ENCODE data around the gene TXK. TPM values are rescaled to one million over a fixed set of nuclear protein-coding genes. Genes with fewer than 3 reads are reported as not detected.

Gene TXK
- total RNA-seq, 2 donors from 2014 or later, result 0.55 to 1.8 TPM

GRCh38 chr4:48139691-48140090, 5.6 kb upstream of the TXK start:
- no peak for ATAC-seq
- intact Hi-C loops (cut with DNase I, micrococcal nuclease), result no loop called here
- DNase-seq, result no peak

- intact Hi-C loops (cut with DNase I, micrococcal nuclease), result no loop called here
- DNase-seq, result no peak
These were observed 4.9 kb upstream of the TXK start for GRCh38 chr4:48138936-48139335.

GRCh38 chr4:48138511-48138910, 4.5 kb upstream of the TXK start:
- intact Hi-C loops (cut with DNase I, micrococcal nuclease), result no loop called here

More at GRCh38 chr4:48138936-48139335, 4.9 kb upstream of the TXK start:
- peak; percentile 70 for ATAC-seq

GRCh38 chr4:48137846-48138245, 3.8 kb upstream of the TXK start:
- DNase-seq (no peak), ATAC-seq (no peak)
- intact Hi-C loops (cut with DNase I, micrococcal nuclease), result no loop called here

More at GRCh38 chr4:48138511-48138910, 4.5 kb upstream of the TXK start:
- DNase-seq, result no peak
- ATAC-seq, result no peak

GRCh38 chr4:48133669-48134068, 381 bp downstream of the TXK start:
- ATAC-seq (no peak), DNase-seq (no peak)
- intact Hi-C loops (cut with DNase I, micrococcal nuclease), result no loop called here

GRCh38 chr4:48131736-48132135, 2.3 kb downstream of the TXK start:
- DNase-seq (no peak), ATAC-seq (no peak)
- intact Hi-C loops (cut with DNase I, micrococcal nuclease), result no loop called here

- ATAC-seq, result no peak
- DNase-seq, result no peak
- intact Hi-C loops (cut with DNase I, micrococcal nuclease), result no loop called here
These were observed 4.0 kb downstream of the TXK start for GRCh38 chr4:48130100-48130499.

GRCh38 chr4:48129307-48130014, 4.6 kb downstream of the TXK start:
- peak; percentile 61 for ATAC-seq
- DNase-seq, result peak; percentile 33 to 61
- intact Hi-C loops (cut with DNase I, micrococcal nuclease), result no loop called here

- DNase-seq (peak; percentile 42 to 65), ATAC-seq (peak; percentile 74)
- intact Hi-C loops (cut with DNase I, micrococcal nuclease), result no loop called here
These were observed 6.2 kb downstream of the TXK start for GRCh38 chr4:48127682-48128404.

GRCh38 chr4:48127231-48127630, 6.8 kb downstream of the TXK start:
- intact Hi-C loops (cut with DNase I, micrococcal nuclease), result no loop called here
- DNase-seq (no peak), ATAC-seq (peak; percentile 64)

- intact Hi-C loops (cut with DNase I, micrococcal nuclease), result no loop called here
- DNase-seq, result no peak
These were observed 7.4 kb downstream of the TXK start for GRCh38 chr4:48126621-48127020.

GRCh38 chr4:48124870-48125269, 9.2 kb downstream of the TXK start:
- no peak for ATAC-seq
- DNase-seq, result no peak

More at GRCh38 chr4:48126621-48127020, 7.4 kb downstream of the TXK start:
- no peak for ATAC-seq

GRCh38 chr4:48122756-48123155, 11.3 kb downstream of the TXK start:
- DNase-seq (no peak), ATAC-seq (no peak)
- intact Hi-C loops (cut with DNase I, micrococcal nuclease), result no loop called here

More at GRCh38 chr4:48124870-48125269, 9.2 kb downstream of the TXK start:
- intact Hi-C loops (cut with DNase I, micrococcal nuclease), result no loop called here

- intact Hi-C loops (cut with DNase I, micrococcal nuclease), result no loop called here
- DNase-seq (no peak), ATAC-seq (no peak)
These were observed 12.9 kb downstream of the TXK start for GRCh38 chr4:48121180-48121579.

- intact Hi-C loops (cut with DNase I, micrococcal nuclease), result no loop called here
- ATAC-seq (no peak), DNase-seq (no peak)
These were observed 13.9 kb downstream of the TXK start for GRCh38 chr4:48120132-48120531.

GRCh38 chr4:48119646-48120045, 14.4 kb downstream of the TXK start:
- intact Hi-C loops (cut with DNase I, micrococcal nuclease), result no loop called here
- DNase-seq, result no peak
- ATAC-seq, result no peak

- intact Hi-C loops (cut with DNase I, micrococcal nuclease), result no loop called here
- no peak for DNase-seq
- peak; percentile 61 for ATAC-seq
These were observed 16.0 kb downstream of the TXK start for GRCh38 chr4:48118081-48118480.

- ATAC-seq, result no peak
These were observed 17.5 kb downstream of the TXK start for GRCh38 chr4:48116582-48116981.

GRCh38 chr4:48114412-48114811, 19.6 kb downstream of the TXK start:
- ATAC-seq (no peak), DNase-seq (no peak)
- intact Hi-C loops (cut with DNase I, micrococcal nuclease), result no loop called here

More at GRCh38 chr4:48116582-48116981, 17.5 kb downstream of the TXK start:
- intact Hi-C loops (cut with DNase I, micrococcal nuclease), result no loop called here
- no peak for DNase-seq

- ATAC-seq, result no peak
- intact Hi-C loops (cut with DNase I, micrococcal nuclease), result no loop called here
- no peak for DNase-seq
These were observed 21.9 kb downstream of the TXK start for GRCh38 chr4:48112017-48112667.

Data from left colon (tissue), 2 donors.